NCI-H748 (cell line): ENCODE measurements around the gene STK38.

ENCODE experiments used
- DNase-seq: peaks from one replicate; lab custom pipeline; 2025; ENCODE audit not compliant: unreplicated experiment; lab: John Stamatoyannopoulos, UW

Gene STK38

DNA sequence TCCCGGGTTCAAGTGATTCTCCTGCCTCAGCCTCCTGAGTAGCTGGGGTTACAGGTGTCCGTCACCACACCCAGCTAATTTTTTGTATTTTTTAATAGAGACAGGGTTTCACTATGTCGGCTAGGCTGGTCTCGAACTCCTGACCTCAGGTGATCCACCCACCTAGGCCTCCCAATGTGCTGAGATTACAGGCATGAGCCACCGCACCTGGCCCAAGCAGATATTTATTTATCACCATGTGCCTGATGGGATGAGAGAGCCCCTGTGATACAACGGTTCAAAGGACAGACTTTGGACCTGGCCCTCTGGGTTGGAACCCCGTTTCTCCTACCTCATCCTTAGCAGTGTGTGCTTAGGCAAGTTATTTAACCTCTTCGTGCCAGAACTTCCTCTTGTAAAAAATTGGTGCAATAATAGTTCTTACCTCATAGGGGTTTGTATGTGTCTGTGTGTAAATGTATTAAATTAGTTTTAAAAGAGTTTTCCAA lies 19.2 kb upstream of the STK38 start:
- DNase-seq = no peak

- no peak for DNase-seq
These were observed 16.6 kb upstream of the STK38 start for GRCh38 chr6:36563928-36564284.

GRCh38 chr6:36563237-36563927 lies 16.1 kb upstream of the STK38 start:
- DNase-seq = no peak

DNA sequence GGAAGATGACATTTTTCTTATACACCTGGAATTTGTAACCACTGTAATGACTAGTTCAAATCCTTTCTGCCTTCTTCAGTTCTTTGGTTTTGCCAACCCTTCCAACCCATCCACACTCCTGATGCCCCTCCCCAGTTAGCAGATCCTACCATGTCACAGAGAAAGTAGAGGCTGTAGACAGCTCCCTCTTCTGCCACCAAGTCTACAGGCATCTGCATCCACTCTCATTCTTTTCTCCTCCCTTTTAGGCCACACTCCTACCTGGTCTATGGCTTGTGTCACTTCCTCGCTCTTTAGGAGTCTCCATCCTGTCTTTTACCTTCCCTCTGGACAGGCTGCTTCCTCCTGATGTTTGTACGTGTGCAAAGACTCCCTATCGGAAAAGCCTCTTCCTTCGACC lies 13.5 kb upstream of the STK38 start:
- no peak for DNase-seq

DNA sequence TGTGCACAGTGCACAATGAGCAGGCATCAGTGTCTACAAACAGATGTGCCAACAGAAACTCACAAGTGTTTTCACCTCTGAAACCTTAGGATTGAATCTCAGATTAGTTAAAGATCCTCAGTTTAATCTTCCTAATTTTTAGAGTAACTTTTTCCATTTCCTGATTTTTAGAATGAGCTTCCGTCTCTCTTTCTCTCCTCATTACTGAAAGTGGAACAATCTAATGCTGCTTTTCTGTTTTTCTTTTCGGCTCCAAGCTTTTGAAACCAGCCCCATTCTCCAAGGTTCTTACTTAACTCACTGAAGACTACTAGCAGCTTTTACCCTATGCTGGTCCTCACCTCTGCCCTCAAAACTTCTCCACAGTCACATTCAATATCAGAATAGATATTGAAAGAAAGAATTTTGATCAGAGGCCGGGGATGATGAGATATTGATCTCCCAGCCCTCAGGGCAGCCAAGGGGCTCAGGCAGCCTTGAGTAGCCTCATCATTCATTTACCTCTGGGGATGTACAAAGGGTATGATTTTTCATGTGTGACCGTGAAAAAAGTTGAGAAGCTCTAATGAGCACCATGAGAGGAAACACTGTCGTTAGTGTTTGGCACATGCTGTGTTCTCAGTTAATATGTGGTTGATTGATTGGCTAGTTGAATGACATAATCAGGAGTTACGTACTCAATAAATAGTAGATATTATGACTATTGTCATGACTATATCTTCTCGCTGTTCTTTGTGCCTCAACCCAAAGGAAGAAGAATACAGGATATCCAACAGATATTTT lies 11.9 kb upstream of the STK38 start:
- no peak for DNase-seq

DNA sequence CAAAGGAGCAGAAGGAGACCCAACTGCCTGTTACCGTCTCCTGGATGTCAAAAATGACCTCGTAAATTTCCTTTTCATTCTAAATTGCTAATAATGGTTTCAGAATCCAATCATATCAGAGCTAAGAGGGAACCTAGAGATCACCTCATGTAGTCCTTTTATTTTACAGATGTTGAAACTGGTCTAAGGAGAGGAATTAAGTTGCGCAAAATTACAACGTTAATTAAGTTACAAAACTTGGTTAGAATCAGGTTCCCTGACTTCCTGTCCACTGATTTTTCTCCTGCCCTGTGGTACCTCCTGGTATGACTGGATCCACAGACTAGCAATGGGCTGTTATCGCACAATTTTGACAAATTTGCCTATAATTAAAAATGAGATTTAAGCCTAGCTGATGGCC lies 9.0 kb upstream of the STK38 start:
- DNase-seq = no peak

- no peak for DNase-seq
These were observed 8.5 kb upstream of the STK38 start for GRCh38 chr6:36555750-36556252.

- DNase-seq = no peak
These were observed 3.3 kb upstream of the STK38 start for GRCh38 chr6:36550473-36551000.

DNA sequence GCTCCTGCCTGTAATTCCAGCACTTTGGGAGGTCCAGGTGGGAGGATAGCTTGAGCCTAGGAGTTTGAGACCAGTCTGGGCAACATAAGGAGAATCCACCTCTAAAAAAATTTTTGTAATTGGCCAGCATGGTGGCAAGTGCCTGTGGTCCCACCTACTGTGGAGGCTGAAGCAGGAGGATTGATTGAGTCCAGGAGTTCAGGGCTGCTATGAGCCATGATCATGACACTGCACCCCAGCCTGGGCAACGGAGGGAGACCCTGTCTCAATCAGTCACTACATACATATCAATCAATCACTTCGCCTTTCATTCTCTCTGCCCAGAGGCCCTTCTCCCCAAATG lies 1.1 kb upstream of the STK38 start:
- DNase-seq = no peak

- peak; percentile 87 for DNase-seq
These were observed 544 bp upstream of the STK38 start for GRCh38 chr6:36547646-36548400.

GRCh38 chr6:36546308-36546919 lies 865 bp downstream of the STK38 start:
- DNase-seq = peak; percentile 32

- no peak for DNase-seq
These were observed 1.4 kb downstream of the STK38 start for GRCh38 chr6:36545767-36546307.

DNA sequence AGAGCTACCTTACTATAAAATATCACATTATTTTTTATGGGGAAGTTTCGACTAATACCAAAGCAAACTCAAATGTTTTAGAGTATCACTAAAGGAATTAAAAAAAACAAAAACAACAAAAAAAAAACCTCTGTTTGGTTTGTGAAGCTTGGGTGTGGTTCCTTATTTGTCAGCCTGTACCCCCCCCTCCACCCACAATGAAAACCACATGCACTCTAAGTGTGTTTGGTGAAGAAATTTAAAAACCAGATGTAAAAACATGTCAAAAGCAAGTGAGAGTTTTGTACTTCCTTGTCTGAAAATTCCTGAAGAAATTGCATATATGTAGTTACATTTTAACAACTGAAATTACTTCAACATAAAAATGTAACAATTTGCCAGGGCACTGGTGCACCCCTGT lies 3.1 kb downstream of the STK38 start:
- DNase-seq = no peak

DNA sequence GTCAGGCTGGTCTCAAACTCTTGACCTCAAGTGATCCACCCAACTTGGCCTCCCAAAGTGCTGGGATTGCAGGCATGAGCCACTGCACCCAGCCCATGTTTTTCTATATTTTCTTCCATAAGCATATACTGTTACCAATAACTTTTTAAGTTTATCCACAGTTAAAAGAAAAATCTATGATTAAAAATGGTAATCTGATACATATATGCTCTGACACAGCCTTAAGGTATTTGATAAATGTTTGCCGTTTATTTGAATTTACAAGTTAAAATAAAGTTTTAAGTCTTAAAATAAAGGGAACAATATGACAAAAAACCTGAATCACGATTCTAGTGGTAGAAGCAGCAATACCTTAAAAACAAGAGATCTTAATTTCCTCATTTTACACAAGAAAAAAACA lies 5.2 kb downstream of the STK38 start:
- DNase-seq = no peak

- DNase-seq = no peak
These were observed 7.3 kb downstream of the STK38 start for GRCh38 chr6:36539814-36540568.

- no peak for DNase-seq
These were observed 10.3 kb downstream of the STK38 start for GRCh38 chr6:36536873-36537547.

DNA sequence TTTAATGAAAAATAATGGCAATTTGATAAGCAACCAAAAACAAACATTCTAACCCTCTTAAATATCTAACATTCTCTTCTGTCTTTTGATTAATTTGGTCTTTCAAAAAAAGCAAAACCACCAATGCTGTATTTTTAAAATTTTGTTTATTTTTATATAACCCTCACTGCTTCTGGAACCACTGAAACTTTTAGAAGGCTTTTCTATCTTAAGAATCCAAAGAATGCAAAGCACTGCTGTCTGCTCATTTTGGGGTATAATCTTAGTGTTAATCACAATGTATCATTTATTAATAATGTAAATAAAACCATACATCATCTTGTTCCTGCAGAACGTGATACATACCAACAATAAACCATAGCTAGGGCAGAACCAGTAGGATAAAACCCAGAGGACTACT lies 14.0 kb downstream of the STK38 start:
- no peak for DNase-seq

DNA sequence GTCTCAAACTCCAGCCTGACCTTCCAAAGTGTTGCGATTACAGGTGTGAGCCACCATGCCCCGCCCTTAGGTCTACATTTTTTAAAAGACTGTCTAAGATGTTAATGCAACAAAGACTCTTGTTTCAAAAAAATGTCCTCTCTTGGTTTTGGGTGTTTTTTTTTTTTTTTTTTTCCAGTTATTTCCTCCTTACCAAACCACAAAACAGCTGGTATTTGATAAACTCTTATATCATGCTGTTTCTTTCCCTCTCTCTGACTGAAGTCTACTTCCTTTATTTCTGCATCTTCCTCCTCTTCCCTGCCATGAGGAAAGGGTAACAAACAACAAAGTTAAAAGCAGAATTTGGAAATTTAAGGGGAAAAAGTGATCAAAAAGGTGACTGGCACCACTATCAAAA lies 21.2 kb downstream of the STK38 start:
- DNase-seq = no peak

- no peak for DNase-seq
These were observed 21.9 kb downstream of the STK38 start for GRCh38 chr6:36525346-36525745.

- DNase-seq = no peak
These were observed 22.4 kb downstream of the STK38 start for GRCh38 chr6:36524871-36525270.
